GM21576 (cell line): ENCODE measurements around the gene LCE4A.
"Not testable (repeated sequence)": the region's sequence is repeated elsewhere in the genome, so short reads cannot be mapped to it uniquely, and the experiment has no call there.

Source experiments
- ATAC-seq: cut with Tn5 transposase; IDR thresholded peaks from one replicate; pipeline ENCODE4 v1.9.1; 2021; ENCODE audit warnings: mild to moderate bottlenecking, moderate library complexity; ENCODE audit not compliant: unreplicated experiment

LCE4A gene, protein sequence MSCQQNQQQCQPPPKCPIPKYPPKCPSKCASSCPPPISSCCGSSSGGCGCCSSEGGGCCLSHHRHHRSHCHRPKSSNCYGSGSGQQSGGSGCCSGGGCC

DNA sequence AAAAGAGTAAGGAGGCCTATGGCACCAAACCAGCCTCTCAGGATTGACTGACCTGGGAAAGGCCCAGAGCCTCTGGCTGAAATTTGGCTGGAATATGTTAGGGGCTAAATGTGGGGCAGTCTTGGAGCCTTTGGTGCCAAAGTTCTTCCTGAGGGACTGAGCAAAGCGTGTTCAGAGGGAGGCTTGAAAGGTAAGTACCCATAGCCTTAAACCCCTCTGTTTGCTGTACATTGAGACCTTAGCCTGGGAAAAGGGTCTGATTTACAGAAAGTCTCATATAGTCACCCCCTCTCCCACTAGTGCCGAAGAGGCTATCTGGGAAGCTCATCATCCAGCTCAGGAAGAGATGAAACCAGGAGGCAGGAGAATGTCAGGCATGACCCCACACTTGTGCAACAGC, at the start of gene LCE4A:
LCE4A (plus strand) TSS at position 301 of the 400 bp plus-strand sequence. CDS start 916 bp downstream, outside the sequence.
- no peak for ATAC-seq

DNA sequence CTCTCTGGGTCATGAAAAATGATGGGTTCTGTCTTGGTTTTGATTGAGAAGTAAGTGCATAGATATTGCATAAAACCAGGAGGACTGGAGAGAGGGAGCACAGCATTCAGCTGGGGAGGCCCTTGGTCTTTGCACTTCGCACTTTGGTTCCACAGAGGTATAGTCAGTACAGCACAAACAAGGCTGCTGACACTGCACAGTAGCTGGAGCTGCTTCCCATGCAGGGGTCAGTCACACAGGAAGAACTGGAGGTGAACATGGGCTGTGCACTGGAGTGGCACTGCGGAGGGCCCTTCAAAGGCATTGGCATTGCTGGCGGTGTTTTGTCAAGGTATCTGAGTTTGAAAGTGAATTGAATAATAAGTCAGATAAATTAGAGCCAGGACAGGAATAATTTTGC, 49.3 kb upstream of the LCE4A start:
- ATAC-seq, result no peak

DNA sequence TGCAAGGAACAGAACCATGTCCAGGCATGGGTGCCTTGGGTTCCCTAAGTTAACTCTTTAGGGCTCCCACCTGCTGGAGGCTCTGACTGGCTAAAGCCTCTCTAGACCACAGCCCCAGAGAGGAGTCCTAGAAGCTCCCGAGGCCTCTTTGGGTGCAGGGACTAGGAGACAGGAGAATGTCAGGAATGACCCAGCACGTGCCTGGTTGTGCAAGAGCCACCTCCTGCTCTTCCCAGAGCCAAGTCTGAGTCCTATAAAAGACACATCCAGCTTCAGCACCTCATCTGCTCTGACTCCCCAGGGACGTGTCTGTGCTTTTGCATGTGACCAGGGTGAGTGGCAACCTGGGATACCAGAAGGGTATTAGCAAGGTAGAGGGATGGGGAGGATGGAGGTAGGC, 44.9 kb upstream of the LCE4A start, which contains the start of gene LCE2D:
LCE2D (plus strand) TSS at position 283 of the 400 bp plus-strand sequence. CDS start 726 bp downstream, outside the sequence.
- no peak for ATAC-seq

DNA sequence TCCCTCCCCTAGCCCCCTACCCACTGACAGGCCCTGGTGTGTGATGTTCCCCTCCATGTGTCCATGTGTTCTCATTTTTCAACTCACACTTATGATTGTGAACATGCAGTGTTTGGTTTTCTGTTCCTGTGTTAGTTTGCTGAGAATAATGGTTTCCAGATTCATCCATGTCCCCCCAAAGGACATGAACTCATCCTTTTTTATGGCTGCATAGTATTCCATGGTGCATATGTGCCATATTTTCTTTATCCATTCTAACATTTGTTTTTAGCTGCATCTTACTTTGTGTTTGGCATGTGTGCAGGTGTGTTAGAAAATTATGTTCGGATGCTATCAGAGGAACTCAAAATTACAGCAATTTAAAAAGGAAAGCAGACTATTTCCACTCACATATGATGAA, 41.8 kb upstream of the LCE4A start:
- not testable (repeated sequence) for ATAC-seq

DNA sequence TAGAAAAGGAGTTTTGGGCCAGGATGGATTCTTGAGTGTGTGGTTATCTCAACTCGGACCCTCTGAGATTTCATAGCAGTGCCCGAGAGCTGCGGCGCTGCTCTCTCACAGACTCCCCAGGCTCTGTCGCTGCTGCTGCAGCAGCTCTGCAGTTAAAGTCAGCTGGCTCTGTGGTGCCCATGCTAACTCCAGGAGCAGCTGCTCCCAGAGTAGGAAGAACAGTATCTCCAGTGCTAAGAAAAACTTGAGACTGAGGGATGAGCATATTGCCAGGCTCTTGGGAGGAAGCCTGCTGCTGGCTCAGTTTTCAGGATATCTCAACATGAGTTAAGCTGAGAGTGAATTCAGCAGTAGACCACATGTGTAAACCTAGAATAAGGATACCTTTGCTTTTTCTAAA, 40.3 kb upstream of the LCE4A start:
- ATAC-seq, result no peak

DNA sequence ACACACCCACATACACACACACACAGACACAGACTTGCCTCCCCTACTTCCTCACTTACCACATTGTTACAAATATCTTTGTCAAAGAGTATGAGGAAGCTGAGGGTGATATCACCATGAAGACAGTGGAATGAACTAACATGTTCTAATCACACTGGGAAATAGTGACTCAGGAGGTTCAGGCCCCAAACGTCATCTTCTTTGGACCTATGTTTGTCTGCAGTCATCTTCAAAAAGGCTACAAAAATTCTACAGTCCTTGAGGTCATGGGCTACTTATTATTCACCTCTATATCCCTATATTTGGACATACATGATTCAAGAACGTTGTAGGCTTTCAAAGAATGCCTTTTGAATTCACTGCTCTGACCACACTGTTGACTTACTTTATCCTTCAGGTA, 34.9 kb upstream of the LCE4A start:
- ATAC-seq, result no peak

DNA sequence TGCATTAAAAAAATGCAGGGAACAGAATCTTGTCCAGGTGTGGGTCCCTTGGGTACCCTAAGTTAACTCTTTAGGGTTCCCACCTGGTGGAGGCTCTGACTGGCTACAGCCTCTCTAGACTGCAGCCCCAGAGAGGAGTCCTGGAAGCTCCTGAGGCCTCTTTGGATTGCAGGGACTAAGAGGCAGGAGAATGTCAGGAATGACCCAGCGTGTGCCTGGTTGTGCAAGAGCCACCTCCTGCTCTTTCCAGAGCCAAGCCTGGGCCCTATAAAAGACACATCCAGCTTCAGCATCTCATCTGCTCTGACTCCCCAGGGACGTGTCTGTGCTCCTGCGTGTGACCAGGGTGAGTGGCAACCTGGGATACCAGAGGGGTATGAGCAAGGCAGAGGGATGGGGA, 33.0 kb upstream of the LCE4A start, which contains the start of gene LCE2C:
LCE2C (plus strand) TSS at position 297 of the 400 bp plus-strand sequence. CDS start 737 bp downstream, outside the sequence.
- not testable (repeated sequence) for ATAC-seq

DNA sequence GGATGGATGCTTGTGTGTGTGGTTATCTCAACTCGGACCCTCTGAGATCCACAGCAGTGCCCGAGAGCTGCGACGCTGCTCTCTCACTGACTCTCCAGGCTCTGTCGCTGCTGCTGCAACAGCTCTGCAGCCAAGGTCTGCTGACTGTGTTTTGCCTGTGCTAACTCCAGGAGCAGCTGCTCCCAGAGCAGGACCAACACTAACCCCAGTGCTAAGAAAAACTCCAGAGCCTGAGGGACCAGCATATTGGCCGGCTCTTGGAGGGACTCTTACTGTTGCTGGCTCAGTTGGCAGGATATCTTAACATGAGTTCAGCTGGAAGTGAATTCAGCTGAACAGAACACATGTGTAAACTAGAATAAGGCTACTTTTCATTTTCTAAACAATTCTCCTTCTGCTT, 28.5 kb upstream of the LCE4A start:
- no peak for ATAC-seq

DNA sequence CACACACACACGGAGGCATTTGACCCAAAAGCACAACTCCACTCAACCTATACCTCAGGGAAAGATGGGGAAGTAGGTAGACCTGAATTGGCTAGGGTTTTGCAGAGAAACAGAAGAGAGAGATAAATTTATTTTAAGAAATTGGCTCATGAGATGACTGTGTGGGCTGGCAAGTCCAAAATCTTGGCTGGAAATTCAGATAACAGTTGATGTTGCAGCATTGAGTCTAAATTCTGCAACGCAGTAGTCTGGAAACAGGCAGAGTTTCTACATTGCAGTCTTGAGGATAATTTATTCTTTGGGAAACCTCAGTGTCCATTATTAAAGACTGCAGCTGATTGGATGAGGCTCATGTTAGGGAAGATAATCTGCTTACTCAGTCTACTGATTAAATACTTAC, 26.3 kb upstream of the LCE4A start:
- no peak for ATAC-seq

DNA sequence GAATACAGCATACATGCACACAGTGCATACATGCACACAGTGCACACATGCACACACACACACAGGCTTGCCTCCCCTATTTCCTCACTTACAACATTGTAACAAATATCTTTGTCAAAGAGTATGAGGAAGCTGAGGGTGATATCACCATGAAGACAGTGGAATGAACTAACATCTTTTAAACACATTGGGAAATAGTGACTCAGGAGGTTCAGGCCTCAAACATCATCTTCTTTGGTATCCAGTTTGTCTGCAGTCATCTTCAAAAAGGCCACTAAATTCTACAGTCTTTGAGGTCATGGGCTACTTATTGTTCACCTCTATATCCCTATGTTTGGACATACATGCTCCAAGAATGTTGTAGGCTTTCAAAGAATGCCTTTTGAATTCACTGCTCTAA, 24.1 kb upstream of the LCE4A start:
- no peak for ATAC-seq

DNA sequence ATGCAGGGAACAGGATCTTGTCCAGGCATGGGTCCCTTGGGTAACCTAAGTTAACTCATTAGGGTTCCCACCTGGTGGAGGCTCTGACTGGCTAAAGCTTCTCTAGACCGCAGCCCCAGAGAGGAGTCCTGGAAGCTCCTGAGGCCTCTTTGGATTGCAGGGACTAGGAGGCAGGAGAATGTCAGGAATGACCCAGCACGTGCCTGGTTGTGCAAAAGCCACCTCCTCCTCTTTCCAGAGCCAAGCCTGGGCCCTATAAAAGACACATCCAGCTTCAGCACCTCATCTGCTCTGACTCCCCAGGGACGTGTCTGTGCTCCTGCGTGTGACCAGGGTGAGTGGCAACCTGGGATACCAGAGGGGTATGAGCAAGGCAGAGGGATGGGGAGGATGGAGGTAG, 22.1 kb upstream of the LCE4A start, which contains the start of gene LCE2B:
LCE2B (plus strand) TSS at position 301 of the 400 bp plus-strand sequence. CDS start 721 bp downstream, outside the sequence.
- not testable (repeated sequence) for ATAC-seq

DNA sequence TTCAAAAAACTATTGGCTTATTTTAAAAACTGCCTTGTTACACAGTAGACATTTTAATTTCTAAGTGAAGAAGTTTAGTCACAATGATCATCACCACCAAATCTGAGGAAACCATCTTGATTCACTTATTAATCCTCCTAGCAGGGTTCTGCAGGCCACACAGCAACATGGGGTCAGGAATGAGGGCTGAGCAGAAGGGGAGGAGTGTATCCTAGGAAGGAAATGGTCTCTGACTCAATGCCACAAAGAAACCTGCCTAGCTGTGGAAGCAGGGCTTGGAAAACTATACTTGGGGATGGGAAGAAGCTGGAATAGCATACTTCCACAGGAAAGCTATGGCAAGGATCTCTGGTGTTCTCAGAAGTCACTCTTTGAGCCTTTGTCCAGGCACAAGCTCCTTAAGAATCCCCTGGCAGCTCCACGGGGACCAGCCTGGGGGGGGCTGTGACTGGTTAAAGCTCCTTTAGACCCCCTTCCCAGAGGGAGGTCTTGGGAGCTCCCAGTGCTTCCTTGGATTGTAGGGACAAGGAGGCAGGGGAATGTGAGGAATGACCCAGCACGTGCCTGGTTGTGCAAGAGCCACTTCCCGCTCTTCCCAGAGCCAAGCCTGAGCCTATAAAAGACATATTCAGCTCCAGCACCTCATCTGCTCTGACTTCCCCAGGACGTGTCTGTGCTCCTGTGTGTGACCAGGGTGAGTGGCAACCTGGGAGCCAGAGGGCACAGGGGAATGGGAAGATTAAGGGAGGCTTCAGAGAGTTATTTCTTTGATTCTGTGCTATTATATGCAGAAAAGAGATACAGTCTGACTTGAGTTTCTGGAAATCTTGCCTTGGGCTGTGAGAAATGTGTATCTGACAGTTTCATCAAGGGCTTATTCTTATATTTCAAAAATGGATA, 10.0 kb upstream of the LCE4A start, which contains the start of gene LCE2A:
LCE2A (plus strand) TSS at position 645 of the 900 bp plus-strand sequence. CDS start 557 bp downstream, outside the sequence.
- no peak for ATAC-seq

DNA sequence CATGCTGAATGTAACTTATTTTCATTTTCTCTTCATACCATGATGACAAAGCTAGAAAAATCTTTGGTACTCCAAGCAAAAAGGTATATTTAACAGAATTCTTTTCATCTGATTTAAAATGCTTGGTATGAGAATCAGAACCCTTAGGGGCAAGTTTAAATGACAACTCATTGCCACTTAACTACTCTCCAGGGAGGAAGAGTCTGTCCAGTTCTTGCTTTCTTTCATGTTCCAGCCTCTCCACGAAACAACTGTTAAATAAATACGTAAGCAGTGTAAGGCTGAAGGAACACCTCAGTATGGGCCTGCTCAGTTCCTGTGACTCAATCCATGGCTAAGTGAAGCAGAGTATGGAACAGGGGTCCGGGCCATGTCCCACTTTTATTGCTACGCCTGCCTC, 8.2 kb upstream of the LCE4A start:
- ATAC-seq, result no peak

DNA sequence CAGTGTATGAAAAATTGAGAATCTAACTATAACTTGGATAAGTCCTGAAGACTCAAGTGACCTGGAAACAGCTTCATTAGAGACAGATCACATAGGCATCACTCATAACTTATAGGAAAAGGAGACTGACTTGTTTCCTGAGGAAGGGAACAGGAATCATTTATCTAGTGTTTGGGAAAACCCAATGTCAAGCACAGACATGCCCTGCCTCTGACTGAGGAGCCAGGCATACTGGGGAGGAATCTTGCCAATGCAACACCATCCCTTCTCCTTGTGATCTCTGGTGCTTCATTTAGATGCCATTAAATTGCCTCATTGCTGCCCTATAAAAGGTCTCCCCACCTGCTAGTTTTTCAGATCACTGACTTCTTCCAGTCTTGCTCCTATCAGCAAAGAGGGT, 10.3 kb downstream of the LCE4A start:
- ATAC-seq, result no peak

DNA sequence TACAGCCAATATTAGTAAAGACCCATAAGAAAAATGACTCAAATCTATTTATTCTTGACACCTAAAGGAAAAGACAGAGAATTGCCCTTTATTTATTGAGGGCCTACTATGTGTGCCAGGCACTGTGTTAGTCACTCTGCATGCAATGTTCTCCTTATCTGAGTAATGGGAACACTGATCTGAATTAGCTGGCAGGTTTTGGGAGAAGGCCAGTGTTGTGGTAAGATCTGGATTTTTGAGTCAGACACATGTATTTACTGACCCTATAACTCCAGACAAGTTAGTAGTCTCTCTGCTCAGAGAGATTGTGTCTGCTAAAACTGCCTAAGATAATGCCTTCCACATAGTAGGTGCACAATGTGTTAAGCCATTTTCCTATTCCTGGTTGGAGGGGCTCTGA, 17.3 kb downstream of the LCE4A start:
- ATAC-seq, result no peak

DNA sequence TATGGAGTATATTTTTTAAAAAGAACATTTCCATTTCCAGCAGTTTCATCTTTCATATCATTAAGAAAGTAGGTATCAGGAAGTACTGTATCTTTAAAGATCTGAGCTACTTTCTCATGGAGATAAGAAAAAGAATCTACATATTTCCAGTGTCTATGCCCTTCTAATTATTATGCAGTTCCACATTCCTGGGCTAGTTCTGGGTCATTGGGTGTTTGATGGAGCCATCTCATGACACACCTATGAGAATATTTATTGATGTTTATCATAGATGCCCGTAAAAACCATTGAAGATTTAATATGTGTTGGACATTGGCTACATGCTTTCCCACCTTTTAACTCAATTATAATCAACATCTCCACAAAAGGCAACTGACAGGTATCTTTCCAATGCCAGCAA, 21.0 kb downstream of the LCE4A start:
- ATAC-seq, result no peak

DNA sequence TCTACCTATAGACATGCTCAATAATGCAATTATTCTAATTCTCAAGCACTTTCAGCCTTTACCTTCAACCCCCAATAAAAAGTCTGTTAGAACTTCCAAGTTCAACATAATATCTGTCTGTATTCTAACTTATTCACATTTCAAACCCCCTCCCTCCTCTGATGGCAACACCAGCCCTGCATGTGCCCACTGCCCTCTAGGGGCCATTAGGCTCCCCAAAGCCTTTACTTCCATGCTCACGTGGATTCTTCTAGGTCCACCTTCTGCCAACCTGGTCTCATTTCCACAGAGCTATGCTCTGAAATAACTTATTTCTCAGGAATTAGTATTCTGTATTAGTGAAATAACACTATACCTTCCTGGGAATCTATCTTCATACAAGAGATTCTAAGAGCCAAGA, 27.7 kb downstream of the LCE4A start:
- ATAC-seq, result no peak

DNA sequence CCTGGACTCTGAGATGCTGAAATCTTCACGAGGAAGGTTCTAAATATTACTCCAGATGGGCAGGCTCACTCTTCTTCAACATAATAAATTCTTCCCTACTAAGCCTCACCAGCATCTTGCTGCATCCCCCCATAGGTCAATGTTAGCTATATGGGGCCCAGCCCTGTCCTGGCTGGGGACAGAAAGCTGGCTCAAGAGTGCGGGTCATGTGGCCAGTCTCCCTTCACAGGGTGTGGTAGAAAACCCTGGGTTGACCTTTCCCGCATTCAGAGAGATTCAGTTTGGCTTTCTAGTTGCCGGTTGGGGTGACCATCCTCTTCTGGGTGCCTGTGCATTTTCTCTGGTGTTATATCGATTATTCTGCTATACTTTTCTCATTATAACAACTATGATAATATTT, 30.0 kb downstream of the LCE4A start:
- ATAC-seq, result no peak

DNA sequence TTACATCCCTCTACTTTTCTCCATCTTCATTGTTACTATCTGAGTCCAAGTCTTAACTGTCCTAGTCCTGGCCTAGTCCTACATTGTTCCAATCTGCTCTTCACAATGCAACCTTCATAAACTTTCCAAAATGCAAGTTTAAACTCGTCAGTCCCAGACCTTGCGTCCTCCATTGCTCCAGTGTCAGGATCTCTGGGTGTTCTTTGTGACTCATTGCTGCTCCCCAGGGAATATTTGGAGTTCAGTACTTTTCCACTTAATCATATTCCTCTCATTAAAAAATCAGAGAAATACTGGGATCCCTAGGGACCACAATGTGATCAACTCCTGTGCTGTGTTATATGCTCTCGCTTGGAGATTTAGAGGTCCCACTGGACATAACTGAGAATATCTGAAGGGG, 31.9 kb downstream of the LCE4A start:
- no peak for ATAC-seq

DNA sequence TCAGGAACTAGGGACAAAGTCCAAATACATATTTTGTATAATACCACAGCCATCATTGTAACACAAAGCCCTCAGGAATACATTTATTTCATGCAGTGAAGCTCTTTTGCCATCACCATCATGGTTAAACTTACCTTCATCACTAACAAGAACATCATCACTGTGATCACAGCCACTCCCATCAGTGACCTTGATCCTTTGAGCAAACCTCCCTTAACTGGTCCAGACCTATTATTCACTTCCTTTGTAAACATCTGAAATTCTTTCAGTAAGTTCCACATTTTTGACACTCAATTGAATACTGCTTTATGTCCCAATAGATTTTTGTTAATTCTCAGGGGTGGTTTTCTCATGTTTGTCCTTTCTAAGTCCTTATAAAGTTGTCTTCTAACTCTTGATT, 33.7 kb downstream of the LCE4A start:
- no peak for ATAC-seq

DNA sequence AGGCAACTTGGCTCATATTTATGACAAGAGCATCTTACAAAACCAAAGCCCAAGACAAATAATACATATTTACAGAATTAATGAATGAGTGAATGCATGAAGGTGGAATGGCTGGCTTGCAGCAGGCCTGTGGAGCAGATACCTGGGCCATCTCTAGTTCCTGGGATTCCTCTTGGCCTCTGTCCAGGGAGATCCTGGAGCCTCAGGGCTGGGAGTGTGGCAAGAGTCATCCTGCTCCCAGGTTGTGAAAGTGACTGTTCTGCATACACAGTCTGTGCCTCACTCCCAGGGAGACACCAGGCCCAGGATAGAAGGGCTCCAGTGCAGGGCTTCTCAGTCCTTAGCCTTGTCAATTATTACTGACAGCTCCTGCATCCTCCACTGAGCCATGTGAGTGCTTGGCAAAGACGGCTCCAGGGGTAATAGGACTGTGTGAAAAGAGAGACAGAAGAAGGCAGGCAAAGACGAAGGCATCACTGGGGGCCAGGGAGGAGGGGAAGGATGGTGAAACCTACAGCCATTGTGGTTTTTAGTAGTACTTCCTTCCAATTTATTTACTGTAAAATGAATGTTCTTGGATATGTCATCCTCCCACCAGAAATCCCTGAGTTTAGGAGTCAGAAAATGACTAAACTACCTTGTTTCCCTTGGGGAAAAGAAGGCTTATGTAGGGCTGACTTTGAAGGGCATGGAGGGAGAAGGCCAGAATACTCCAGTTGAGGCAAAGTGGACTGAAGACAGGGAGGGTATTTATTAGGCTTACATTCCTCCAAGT, 35.6 kb downstream of the LCE4A start:
- no peak for ATAC-seq
